ENCODE data around the gene DMBT1. TPM values are rescaled to one million over a fixed set of nuclear protein-coding genes. Genes with fewer than 3 reads are reported as not detected.
A peak's percentile ranks its signal among the peaks of the same experiment; 100 is the strongest.

Gene DMBT1
- total RNA-seq, 1 donor from 2014 or later, result 43.1 TPM

- intact Hi-C loops (cut with DNase I), result no loop called here
- no peak overlapping the region for H3K27ac ChIP-seq
- no peak for ATAC-seq
Observed at GRCh38 chr10:122553341-122553740, 7.2 kb upstream of the DMBT1 start.

DNA sequence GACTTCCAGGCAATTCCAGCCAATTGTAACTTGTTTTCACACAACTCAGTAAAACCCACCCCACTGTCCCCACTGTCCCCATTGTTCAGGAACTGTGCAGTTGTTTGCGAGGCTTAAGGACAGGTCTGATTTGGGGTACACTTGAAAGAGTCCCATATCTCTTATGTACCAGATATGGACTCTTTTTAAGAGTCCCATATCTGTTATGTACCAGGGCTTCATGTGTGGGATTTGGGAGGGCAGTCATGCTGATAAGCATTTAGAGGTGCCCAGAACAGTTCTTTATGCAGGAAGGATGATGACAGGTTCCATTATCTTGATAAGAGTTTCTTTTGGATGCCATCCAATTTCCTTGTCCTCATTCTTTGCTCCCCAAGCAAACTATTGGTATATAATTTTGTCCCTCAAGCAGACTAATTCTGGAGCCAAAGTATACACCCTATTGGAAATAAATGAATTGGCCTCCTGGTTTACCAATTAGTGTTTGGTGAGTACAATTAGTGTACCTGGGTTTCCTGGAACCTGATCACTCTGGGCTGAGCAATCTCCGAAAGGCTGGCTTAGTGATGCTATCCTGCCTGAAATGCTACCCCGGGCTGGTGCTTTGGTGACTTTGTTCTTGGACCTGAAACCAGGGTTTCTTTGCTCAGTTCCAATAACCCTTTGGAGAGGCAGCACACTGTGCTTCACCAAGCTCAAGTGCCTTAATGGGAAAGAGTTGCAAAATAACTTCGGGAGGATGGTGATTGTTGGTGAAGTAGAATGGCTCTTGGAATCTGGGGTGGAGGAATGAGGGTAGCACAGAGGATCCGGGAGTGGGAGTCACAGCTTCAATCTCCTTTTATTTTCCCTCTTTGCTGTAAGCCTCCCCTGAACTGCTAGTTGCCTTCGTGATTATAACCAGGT is 6.2 kb upstream of the DMBT1 start:
- Histone ChIP-seq H3K4me3 (no peak overlapping the region), H3K36me3 (no peaks in the 10 kb centered on the region), H3K27me3 (ENCODE audit: low read depth) (no peaks in the 10 kb centered on the region), H3K4me1 (peaks cover 10% of the 10 kb centered on the region), H3K9me3 (no peaks in the 10 kb centered on the region), H3K27ac (peak overlapping the region; percentile 31)
- DNase-seq, result no peak
- TF ChIP-seq CTCF (IDR thresholded peaks at IDR 0.05), result no peak
- ATAC-seq, result peak; percentile 79 to 80
- intact Hi-C loops (cut with DNase I), result no loop called here

More at GRCh38 chr10:122553341-122553740, 7.2 kb upstream of the DMBT1 start:
- Histone ChIP-seq H3K9me3 (no peaks in the 10 kb centered on the region), H3K4me1 (peaks cover 10% of the 10 kb centered on the region), H3K4me3 (no peak overlapping the region), H3K27me3 (ENCODE audit: low read depth) (no peaks in the 10 kb centered on the region), H3K36me3 (no peaks in the 10 kb centered on the region)
- TF ChIP-seq CTCF (IDR thresholded peaks at IDR 0.05), result no peak
- DNase-seq, result no peak

DNA sequence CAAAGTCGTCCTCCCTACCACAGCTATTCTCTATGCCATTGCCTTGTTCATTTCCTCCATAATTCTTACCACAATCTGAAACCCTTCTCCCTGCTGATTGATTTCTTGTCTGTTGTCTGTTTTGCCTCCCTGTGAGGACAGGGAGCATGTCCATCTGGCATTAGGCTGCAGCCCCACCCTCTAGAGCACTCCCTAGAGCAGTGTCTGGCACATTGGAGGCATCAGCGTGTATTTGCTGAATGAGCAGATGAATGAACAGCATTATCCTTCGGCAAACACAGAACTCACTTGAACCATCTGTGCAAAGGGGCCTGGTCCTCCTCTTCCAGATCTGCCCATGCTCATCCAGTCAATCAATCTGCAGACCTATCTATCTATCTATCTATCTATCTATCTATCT is 5.1 kb upstream of the DMBT1 start:
- peaks cover 9% of the 10 kb centered on the region for H3K4me1 ChIP-seq

DNA sequence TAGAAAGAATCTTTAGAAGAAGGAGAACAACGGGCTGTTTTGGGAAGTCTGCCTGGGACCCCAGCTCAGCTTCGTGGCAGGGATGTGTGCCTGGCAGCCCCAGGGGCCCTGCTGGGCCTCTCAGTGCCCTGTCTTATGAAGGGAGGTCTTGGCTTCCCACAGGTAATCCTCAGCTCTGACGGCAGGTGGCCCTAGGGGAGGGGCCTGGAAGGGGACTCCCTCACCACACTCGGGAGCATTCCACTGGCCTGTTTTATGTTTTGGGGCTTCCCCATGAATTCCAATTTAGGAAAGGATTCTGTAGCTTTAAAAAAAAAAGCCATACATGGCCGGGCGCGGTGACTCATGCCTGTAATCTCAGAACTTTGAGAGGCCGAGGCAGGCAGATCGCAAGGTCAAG is 3.0 kb upstream of the DMBT1 start:
- DNase-seq (no peak), ATAC-seq (peak; percentile 76 to 81)
- Histone ChIP-seq H3K36me3 (no peaks in the 10 kb centered on the region), H3K4me1 (no peaks in the 10 kb centered on the region), H3K4me3 (no peak overlapping the region), H3K9me3 (no peaks in the 10 kb centered on the region), H3K27me3 (ENCODE audit: low read depth) (no peaks in the 10 kb centered on the region), H3K27ac (no peak overlapping the region)
- TF ChIP-seq CTCF (IDR thresholded peaks at IDR 0.05), result no peak
- intact Hi-C loops (cut with DNase I), result no loop called here

More for the DNA sequence above, 5.1 kb upstream of the DMBT1 start:
- intact Hi-C loops (cut with DNase I), result no loop called here
- no peak for ATAC-seq
- no peak for DNase-seq
- Histone ChIP-seq H3K4me3 (no peak overlapping the region), H3K27ac (peak overlapping the region; percentile 31), H3K36me3 (no peaks in the 10 kb centered on the region), H3K9me3 (no peaks in the 10 kb centered on the region), H3K27me3 (ENCODE audit: low read depth) (no peaks in the 10 kb centered on the region)
- no peak for TF ChIP-seq CTCF (IDR thresholded peaks at IDR 0.05)

- no peak for TF ChIP-seq CTCF (IDR thresholded peaks at IDR 0.05)
- Histone ChIP-seq H3K27ac (no peak overlapping the region), H3K36me3 (no peaks in the 10 kb centered on the region), H3K9me3 (no peaks in the 10 kb centered on the region), H3K4me1 (no peaks in the 10 kb centered on the region), H3K4me3 (no peak overlapping the region), H3K27me3 (ENCODE audit: low read depth) (no peaks in the 10 kb centered on the region)
- intact Hi-C loops (cut with DNase I), result no loop called here
- no peak for ATAC-seq
- DNase-seq, result no peak
Observed at GRCh38 chr10:122558452-122558851, 2.1 kb upstream of the DMBT1 start.

All from lower lobe of right lung (tissue), 2 donors.